Lower leg skin (tissue), 3 donors: ENCODE results near the gene MAGI3.

ENCODE experiments used
- POLR2A ChIP-seq, 2 donors: fragments of 450-650 bp; IDR thresholded peaks; one replicate each; pipeline ENCODE4 v1.6.1; 2016 to 2017; ENCODE audit warnings: antibody characterized with exemption in 2 of 2, mild to moderate bottlenecking in 1 of 2, moderate library complexity in 1 of 2
- TF ChIP-seq, protein P1 (sequence below), 3 donors: fragments of 450-650 bp; IDR thresholded peaks; one replicate each; pipeline ENCODE4 v1.5.1; 2016; ENCODE audit warnings: antibody characterized with exemption in 3 of 3, mild to moderate bottlenecking in 3 of 3, moderate library complexity in 2 of 3

DNA sequence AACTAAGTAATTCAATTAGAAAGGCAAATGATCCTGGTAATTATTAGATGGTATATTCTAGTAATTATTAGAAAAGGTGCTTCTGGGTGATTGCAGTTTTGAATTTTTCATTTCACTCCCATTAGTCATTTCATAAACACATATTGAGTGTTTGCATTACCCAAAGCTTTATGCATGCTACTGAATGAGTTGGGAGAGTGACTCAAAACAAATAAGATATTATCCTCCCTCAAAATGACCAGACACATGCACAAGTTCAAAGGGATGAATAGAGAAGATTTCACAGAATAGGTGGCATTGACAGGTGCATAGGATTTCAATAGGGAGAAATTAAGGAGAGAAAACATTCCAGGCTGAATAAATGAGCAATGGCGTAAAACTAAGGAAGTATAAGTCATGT lies 284.3 kb downstream of the MAGI3 start:
- TF ChIP-seq POLR2A (IDR thresholded peaks at IDR 0.05) = no peak
- TF ChIP-seq, protein P1, sequence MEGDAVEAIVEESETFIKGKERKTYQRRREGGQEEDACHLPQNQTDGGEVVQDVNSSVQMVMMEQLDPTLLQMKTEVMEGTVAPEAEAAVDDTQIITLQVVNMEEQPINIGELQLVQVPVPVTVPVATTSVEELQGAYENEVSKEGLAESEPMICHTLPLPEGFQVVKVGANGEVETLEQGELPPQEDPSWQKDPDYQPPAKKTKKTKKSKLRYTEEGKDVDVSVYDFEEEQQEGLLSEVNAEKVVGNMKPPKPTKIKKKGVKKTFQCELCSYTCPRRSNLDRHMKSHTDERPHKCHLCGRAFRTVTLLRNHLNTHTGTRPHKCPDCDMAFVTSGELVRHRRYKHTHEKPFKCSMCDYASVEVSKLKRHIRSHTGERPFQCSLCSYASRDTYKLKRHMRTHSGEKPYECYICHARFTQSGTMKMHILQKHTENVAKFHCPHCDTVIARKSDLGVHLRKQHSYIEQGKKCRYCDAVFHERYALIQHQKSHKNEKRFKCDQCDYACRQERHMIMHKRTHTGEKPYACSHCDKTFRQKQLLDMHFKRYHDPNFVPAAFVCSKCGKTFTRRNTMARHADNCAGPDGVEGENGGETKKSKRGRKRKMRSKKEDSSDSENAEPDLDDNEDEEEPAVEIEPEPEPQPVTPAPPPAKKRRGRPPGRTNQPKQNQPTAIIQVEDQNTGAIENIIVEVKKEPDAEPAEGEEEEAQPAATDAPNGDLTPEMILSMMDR (IDR thresholded peaks at IDR 0.05) = no peak
